Esophagus muscularis mucosa (tissue), 4 donors: ENCODE measurements around the gene ACTR1A.

Experiments
- CTCF ChIP-seq, 3 experiments: fragments of 200-600 bp in 2 of 3; fragments of 450-650 bp in 1 of 3; sonication (generic) in 2 of 3; IDR thresholded peaks; one replicate each; pipeline ENCODE4 v1.5.1; 2017 to 2019; ENCODE audit warnings: antibody characterized with exemption in 3 of 3, mild to moderate bottlenecking in 2 of 3, moderate library complexity in 1 of 3
- EP300 ChIP-seq: sonication (generic); formaldehyde crosslinking; IDR thresholded peaks from one replicate; pipeline ENCODE4 v1.6.1; 2017; ENCODE audit warnings: antibody characterized with exemption
- POLR2A ChIP-seq: fragments of 450-650 bp; IDR thresholded peaks from one replicate; pipeline ENCODE4 v1.6.1; 2017; ENCODE audit warnings: antibody characterized with exemption, moderate library complexity, mild to moderate bottlenecking, low read depth
- POLR2AphosphoS5 ChIP-seq, 2 donors: sonication (generic); formaldehyde crosslinking; IDR thresholded peaks; one replicate each; pipeline ENCODE4 v1.6.1; 2017; ENCODE audit warnings: antibody characterized with exemption in 2 of 2

GRCh38 chr10:102527546-102527945 lies 25.0 kb upstream of the ACTR1A start:
- TF ChIP-seq CTCF (IDR thresholded peaks at IDR 0.05) = no peak
- no peak for TF ChIP-seq POLR2A
- TF ChIP-seq EP300 = no peak
- TF ChIP-seq POLR2AphosphoS5 (IDR thresholded peaks at IDR 0.05) = no peak
